HepG2 (cell line): ENCODE results near the gene FER1L5. TPM values are rescaled to one million over a fixed set of nuclear protein-coding genes. Genes with fewer than 3 reads are reported as not detected.

Source experiments
- FIP1L1 ChIP-seq: fragments of 200-400 bp; formaldehyde crosslinking; IDR thresholded peaks from 2 replicates; pipeline ENCODE4 v1.6.1; 2018; ENCODE audit warnings: low read depth, mild to moderate bottlenecking, low read length, moderate library complexity, borderline replicate concordance; ENCODE audit not compliant: insufficient read depth
- FOXJ3 ChIP-seq: sonication (generic); formaldehyde crosslinking; IDR thresholded peaks from 2 replicates; pipeline ENCODE4 v1.4.0; 2020; ENCODE audit warnings: missing genetic modification reagents, mild to moderate bottlenecking, borderline replicate concordance
- FOXK1 ChIP-seq: sonication (generic); formaldehyde crosslinking; IDR thresholded peaks from 2 replicates; pipeline ENCODE4 v1.4.0; 2020; ENCODE audit warnings: low read depth, missing genetic modification reagents, borderline replicate concordance
- GABPB1 ChIP-seq: IDR thresholded peaks from 2 replicates; pipeline ENCODE4 v1.6.1; 2016; ENCODE audit warnings: mild to moderate bottlenecking, missing genetic modification reagents, moderate library complexity, missing compliant biosample characterization
- HNRNPLL ChIP-seq: fragments of 200-400 bp; formaldehyde crosslinking; IDR thresholded peaks from 2 replicates; pipeline ENCODE4 v1.6.1; 2017; ENCODE audit warnings: mild to moderate bottlenecking, low read depth, low read length; ENCODE audit not compliant: poor library complexity, severe bottlenecking
- MZF1 ChIP-seq: sonication (generic); formaldehyde crosslinking; IDR thresholded peaks from 2 replicates; pipeline ENCODE4 v1.8.1; 2023; ENCODE audit warnings: mild to moderate bottlenecking, missing genetic modification reagents, borderline replicate concordance
- NFIC ChIP-seq: IDR thresholded peaks from 2 replicates; pipeline ENCODE4 v1.6.1; 2012; ENCODE audit warnings: mild to moderate bottlenecking, low read length, inconsistent platforms
- SMAD1 ChIP-seq: sonication (generic); formaldehyde crosslinking; IDR thresholded peaks from 2 replicates; pipeline ENCODE4 v1.4.0; 2020; ENCODE audit warnings: missing genetic modification reagents, low read depth, mild to moderate bottlenecking, borderline replicate concordance
- SRF ChIP-seq: IDR thresholded peaks from 2 replicates; pipeline ENCODE4 v1.6.1; 2011; ENCODE audit warnings: mild to moderate bottlenecking, low read depth, low read length, moderate library complexity
- WIZ ChIP-seq: sonication (generic); formaldehyde crosslinking; IDR thresholded peaks from 2 replicates; pipeline ENCODE4 v1.5.1; 2020; ENCODE audit warnings: mild to moderate bottlenecking, missing genetic modification reagents
- ZNF143 ChIP-seq: sonication (generic); formaldehyde crosslinking; IDR thresholded peaks from 2 replicates; pipeline ENCODE4 v1.4.0; 2020; ENCODE audit warnings: missing genetic modification reagents
- ZNF180 ChIP-seq: sonication (generic); formaldehyde crosslinking; IDR thresholded peaks from 2 replicates; pipeline ENCODE4 v1.4.0; 2020; ENCODE audit warnings: low read depth, missing genetic modification reagents, borderline replicate concordance
- ZNF251 ChIP-seq: sonication (generic); formaldehyde crosslinking; IDR thresholded peaks from 2 replicates; pipeline ENCODE4 v1.9.0; 2021; ENCODE audit warnings: mild to moderate bottlenecking, missing genetic modification reagents
- ZNF335 ChIP-seq: sonication (generic); formaldehyde crosslinking; IDR thresholded peaks from 2 replicates; pipeline ENCODE4 v1.4.0; 2020; ENCODE audit warnings: missing genetic modification reagents
- ZNF44 ChIP-seq: sonication (generic); formaldehyde crosslinking; IDR thresholded peaks from 2 replicates; pipeline ENCODE4 v1.5.1; 2020; ENCODE audit warnings: mild to moderate bottlenecking, missing genetic modification reagents
- ZNF556 ChIP-seq: sonication (generic); formaldehyde crosslinking; IDR thresholded peaks from 2 replicates; pipeline ENCODE4 v1.4.0; 2020; ENCODE audit warnings: mild to moderate bottlenecking, missing genetic modification reagents, borderline replicate concordance
- ZNF709 ChIP-seq: sonication (generic); formaldehyde crosslinking; IDR thresholded peaks from 2 replicates; pipeline ENCODE4 v1.5.0; 2020; ENCODE audit warnings: mild to moderate bottlenecking, missing genetic modification reagents
- polyA plus RNA-seq, 8 experiments: library from polyadenylated mRNA; depleted of rRNA in 3 of 8; stranded (reverse) in 7 of 8; unstranded in 1 of 8; fragments of >200 nt; fragmentation: Illumina TruSeq in 4 of 8; extraction: Trizol in 4 of 8; gene quantifications; 2 replicates each; pipeline versions ENCODE4 v1.2.1 to v1.2.3, GENCODE V29; 2011 to 2016; ENCODE audit warnings: low read depth in 4 of 8, missing spikeins in 1 of 8, mixed read lengths in 1 of 8; ENCODE audit not compliant: insufficient read depth in 1 of 8
- total RNA-seq, 5 experiments: library from RNA; depleted of rRNA; stranded (reverse); fragments of >200 nt; fragmentation: Illumina TruSeq; extraction: Trizol; gene quantifications; 2 replicates each; pipeline ENCODE4 v1.2.3, GENCODE V29; 2016; ENCODE audit warnings: low read depth in 1 of 5
- TF ChIP-seq, protein P1 (sequence below): sonication (generic); formaldehyde crosslinking; IDR thresholded peaks from 2 replicates; pipeline ENCODE4 v1.4.0; 2020; ENCODE audit warnings: mild to moderate bottlenecking, missing genetic modification reagents
- TF ChIP-seq, protein P2 (sequence below): IDR thresholded peaks from 2 replicates; pipeline ENCODE4 v1.6.1; 2012; ENCODE audit warnings: inconsistent platforms
- TF ChIP-seq, protein P3 (sequence below): sonication (generic); formaldehyde crosslinking; conservative IDR thresholded peaks from 2 replicates; pipeline ENCODE4 v1.4.0; 2020; ENCODE audit warnings: missing genetic modification reagents
- TF ChIP-seq, protein P4 (sequence below): sonication (generic); formaldehyde crosslinking; IDR thresholded peaks from 2 replicates; pipeline ENCODE4 v1.5.1; 2020; ENCODE audit warnings: missing genetic modification reagents, mild to moderate bottlenecking, borderline replicate concordance

FER1L5 gene
- total and polyA plus RNA-seq, 2 of the 13 experiments (the other 11 are each of a cell fraction or from before 2014, with no cell fraction given): 0.02 to 0.08 TPM

DNA sequence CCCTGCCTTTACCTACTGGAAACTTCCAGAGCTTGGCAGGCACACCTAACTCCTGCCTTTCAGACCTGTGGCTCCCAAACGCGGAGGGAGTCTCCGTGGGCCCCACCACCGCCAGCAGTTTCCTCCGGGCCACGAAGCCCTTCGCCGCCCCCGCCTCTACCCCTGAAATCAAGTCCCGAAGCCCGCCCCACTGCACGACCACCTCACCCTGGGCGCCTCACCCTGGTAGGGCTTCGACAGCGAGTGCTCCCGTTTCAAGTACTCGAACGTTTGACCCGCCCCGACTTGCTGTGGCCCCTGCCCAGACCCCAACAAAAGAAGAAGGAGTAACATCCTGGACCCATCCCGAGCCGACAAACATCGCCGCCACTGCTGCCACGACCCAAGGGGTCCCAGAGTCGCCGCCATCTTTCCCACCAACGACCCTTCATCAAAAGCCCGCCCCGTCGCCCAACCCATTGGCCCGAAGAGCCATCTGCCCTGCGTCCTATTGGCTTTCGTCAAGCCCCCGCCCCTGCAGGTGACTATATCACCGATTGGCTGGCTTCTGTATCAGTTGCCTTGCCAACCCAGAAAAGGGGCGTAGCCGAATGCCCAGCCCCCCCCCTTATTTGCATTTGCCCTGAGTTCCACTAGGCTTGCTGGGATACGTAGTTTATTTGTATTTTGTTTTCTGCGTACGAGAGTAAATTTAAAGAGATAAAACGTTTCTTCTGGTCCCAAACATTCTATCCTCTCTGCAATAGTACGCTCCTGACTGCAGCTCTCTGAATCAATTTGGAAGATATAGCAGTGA, 97.3 kb downstream of the FER1L5 start, which contains the start of gene LMAN2L (continued):
- TF ChIP-seq, protein P1, sequence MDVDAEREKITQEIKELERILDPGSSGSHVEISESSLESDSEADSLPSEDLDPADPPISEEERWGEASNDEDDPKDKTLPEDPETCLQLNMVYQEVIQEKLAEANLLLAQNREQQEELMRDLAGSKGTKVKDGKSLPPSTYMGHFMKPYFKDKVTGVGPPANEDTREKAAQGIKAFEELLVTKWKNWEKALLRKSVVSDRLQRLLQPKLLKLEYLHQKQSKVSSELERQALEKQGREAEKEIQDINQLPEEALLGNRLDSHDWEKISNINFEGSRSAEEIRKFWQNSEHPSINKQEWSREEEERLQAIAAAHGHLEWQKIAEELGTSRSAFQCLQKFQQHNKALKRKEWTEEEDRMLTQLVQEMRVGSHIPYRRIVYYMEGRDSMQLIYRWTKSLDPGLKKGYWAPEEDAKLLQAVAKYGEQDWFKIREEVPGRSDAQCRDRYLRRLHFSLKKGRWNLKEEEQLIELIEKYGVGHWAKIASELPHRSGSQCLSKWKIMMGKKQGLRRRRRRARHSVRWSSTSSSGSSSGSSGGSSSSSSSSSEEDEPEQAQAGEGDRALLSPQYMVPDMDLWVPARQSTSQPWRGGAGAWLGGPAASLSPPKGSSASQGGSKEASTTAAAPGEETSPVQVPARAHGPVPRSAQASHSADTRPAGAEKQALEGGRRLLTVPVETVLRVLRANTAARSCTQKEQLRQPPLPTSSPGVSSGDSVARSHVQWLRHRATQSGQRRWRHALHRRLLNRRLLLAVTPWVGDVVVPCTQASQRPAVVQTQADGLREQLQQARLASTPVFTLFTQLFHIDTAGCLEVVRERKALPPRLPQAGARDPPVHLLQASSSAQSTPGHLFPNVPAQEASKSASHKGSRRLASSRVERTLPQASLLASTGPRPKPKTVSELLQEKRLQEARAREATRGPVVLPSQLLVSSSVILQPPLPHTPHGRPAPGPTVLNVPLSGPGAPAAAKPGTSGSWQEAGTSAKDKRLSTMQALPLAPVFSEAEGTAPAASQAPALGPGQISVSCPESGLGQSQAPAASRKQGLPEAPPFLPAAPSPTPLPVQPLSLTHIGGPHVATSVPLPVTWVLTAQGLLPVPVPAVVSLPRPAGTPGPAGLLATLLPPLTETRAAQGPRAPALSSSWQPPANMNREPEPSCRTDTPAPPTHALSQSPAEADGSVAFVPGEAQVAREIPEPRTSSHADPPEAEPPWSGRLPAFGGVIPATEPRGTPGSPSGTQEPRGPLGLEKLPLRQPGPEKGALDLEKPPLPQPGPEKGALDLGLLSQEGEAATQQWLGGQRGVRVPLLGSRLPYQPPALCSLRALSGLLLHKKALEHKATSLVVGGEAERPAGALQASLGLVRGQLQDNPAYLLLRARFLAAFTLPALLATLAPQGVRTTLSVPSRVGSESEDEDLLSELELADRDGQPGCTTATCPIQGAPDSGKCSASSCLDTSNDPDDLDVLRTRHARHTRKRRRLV (CRISPR knock-in tag): peak; percentile 99
- TF ChIP-seq SRF (peak; percentile 82), SMAD1 (CRISPR knock-in tag) (no peak), ZNF335 (peak; percentile 60; the same call in 1 of the 2 replicates), ZNF556 (CRISPR knock-in tag) (peak; percentile 82; the same call in 1 of the 2 replicates), FOXK1 (CRISPR knock-in tag) (peak; percentile 59; the same call in 1 of the 2 replicates), FIP1L1 (no peak), HNRNPLL (no peak), ZNF251 (peak; percentile 83; the same call in 1 of the 2 replicates), ZNF709 (CRISPR knock-in tag) (no peak), FOXJ3 (0 out of 2 replicates have a peak, but pooled peaks have one; percentile 21), ZNF180 (CRISPR knock-in tag) (peak; percentile 42; the same call in 1 of the 2 replicates), ZNF143 (CRISPR knock-in tag) (peak; percentile 88), GABPB1 (CRISPR knock-in tag) (peak; percentile 68), WIZ (CRISPR knock-in tag) (peak; percentile 83; the same call in 1 of the 2 replicates), ZNF44 (CRISPR knock-in tag) (no peak), NFIC (no peak), MZF1 (CRISPR knock-in tag) (no peak)
- TF ChIP-seq, protein P2, sequence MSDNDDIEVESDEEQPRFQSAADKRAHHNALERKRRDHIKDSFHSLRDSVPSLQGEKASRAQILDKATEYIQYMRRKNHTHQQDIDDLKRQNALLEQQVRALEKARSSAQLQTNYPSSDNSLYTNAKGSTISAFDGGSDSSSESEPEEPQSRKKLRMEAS: peak; percentile 50
- TF ChIP-seq, protein P3, sequence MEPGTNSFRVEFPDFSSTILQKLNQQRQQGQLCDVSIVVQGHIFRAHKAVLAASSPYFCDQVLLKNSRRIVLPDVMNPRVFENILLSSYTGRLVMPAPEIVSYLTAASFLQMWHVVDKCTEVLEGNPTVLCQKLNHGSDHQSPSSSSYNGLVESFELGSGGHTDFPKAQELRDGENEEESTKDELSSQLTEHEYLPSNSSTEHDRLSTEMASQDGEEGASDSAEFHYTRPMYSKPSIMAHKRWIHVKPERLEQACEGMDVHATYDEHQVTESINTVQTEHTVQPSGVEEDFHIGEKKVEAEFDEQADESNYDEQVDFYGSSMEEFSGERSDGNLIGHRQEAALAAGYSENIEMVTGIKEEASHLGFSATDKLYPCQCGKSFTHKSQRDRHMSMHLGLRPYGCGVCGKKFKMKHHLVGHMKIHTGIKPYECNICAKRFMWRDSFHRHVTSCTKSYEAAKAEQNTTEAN (CRISPR knock-in tag): no peak; the same call in 1 of the 2 replicates
- TF ChIP-seq, protein P4, sequence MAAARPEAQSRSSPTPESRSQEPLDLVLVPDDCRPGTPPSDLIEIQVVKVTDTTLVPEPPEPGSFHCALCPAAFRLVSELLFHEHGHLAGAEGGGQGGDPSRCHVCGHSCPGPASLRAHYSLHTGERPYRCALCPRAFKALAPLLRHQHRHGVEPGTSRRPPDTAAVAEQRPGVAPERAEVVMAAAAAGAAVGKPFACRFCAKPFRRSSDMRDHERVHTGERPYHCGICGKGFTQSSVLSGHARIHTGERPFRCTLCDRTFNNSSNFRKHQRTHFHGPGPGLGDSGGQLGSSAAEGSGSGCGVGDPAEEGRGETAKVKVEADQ: no peak; the same call in 1 of the 2 replicates
